Measurements from ENCODE around the gene LCE2A.

Gene LCE2A

GRCh38 chr1:152743371-152744145 lies 45.4 kb downstream of the LCE2A start:
- DNase-seq: peak; percentile 49

GRCh38 chr1:152745289-152745704 lies 47.2 kb downstream of the LCE2A start:
- DNase-seq: peak; percentile 91

- no peak for DNase-seq
Observed at GRCh38 chr1:152745765-152746444, 47.8 kb downstream of the LCE2A start.

- DNase-seq: peak; percentile 68
Observed at GRCh38 chr1:152747831-152748230, 49.7 kb downstream of the LCE2A start.
